Thyroid gland (tissue), 4 donors: ENCODE results near the gene TMEM44.

Experiments used
- POLR2A ChIP-seq, 2 donors: fragments of 450-650 bp; IDR thresholded peaks; one replicate each; pipeline ENCODE4 v1.6.1; 2017; ENCODE audit warnings: antibody characterized with exemption in 2 of 2, mild to moderate bottlenecking in 2 of 2, moderate library complexity in 1 of 2
- TF ChIP-seq, protein P1 (sequence below), 6 experiments: fragments of 200-600 bp in 3 of 6; fragments of 450-650 bp in 3 of 6; sonication (generic) in 3 of 6; IDR thresholded peaks; one replicate each; pipeline ENCODE4 v1.5.1; 2016 to 2019; ENCODE audit warnings: antibody characterized with exemption in 6 of 6, mild to moderate bottlenecking in 2 of 6, inconsistent platforms in 1 of 6, moderate library complexity in 1 of 6

DNA sequence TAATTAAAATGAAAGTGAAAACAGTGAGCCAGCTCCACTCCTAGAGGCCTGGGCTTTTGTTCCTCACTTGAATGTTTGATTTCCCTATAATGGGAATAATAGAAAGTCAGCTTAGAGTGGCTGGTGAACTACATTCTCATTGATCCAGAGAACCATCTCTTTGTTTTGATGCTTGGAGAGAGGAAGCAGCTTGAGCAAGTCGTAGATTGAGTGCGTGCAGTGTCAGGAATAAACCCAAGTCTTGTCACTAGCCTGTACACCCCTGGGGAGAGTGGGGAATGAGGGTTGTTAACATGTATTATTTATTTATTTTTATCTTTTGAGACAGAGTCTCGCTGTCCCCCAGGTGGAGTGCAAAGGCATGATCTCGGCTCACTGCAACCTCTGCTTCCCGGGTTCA is 39.7 kb upstream of the TMEM44 start:
- TF ChIP-seq POLR2A (IDR thresholded peaks at IDR 0.05): no peak
- TF ChIP-seq, protein P1, sequence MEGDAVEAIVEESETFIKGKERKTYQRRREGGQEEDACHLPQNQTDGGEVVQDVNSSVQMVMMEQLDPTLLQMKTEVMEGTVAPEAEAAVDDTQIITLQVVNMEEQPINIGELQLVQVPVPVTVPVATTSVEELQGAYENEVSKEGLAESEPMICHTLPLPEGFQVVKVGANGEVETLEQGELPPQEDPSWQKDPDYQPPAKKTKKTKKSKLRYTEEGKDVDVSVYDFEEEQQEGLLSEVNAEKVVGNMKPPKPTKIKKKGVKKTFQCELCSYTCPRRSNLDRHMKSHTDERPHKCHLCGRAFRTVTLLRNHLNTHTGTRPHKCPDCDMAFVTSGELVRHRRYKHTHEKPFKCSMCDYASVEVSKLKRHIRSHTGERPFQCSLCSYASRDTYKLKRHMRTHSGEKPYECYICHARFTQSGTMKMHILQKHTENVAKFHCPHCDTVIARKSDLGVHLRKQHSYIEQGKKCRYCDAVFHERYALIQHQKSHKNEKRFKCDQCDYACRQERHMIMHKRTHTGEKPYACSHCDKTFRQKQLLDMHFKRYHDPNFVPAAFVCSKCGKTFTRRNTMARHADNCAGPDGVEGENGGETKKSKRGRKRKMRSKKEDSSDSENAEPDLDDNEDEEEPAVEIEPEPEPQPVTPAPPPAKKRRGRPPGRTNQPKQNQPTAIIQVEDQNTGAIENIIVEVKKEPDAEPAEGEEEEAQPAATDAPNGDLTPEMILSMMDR (IDR thresholded peaks at IDR 0.05): no peak
